GM18526 (cell line): Measurements from ENCODE around the gene TIGD7.

Experiments used
- POLR2A ChIP-seq: IDR thresholded peaks from 3 replicates; pipeline ENCODE4 v1.6.1; 2011; ENCODE audit not compliant: insufficient read length; ENCODE audit errors: extremely low read depth

TIGD7 gene, protein sequence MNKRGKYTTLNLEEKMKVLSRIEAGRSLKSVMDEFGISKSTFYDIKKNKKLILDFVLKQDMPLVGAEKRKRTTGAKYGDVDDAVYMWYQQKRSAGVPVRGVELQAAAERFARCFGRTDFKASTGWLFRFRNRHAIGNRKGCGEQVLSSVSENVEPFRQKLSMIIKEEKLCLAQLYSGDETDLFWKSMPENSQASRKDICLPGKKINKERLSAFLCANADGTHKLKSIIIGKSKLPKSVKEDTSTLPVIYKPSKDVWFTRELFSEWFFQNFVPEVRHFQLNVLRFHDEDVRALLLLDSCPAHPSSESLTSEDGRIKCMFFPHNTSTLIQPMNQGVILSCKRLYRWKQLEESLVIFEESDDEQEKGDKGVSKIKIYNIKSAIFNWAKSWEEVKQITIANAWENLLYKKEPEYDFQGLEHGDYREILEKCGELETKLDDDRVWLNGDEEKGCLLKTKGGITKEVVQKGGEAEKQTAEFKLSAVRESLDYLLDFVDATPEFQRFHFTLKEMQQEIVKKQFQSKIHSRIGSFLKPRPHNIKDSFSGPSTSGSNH

DNA sequence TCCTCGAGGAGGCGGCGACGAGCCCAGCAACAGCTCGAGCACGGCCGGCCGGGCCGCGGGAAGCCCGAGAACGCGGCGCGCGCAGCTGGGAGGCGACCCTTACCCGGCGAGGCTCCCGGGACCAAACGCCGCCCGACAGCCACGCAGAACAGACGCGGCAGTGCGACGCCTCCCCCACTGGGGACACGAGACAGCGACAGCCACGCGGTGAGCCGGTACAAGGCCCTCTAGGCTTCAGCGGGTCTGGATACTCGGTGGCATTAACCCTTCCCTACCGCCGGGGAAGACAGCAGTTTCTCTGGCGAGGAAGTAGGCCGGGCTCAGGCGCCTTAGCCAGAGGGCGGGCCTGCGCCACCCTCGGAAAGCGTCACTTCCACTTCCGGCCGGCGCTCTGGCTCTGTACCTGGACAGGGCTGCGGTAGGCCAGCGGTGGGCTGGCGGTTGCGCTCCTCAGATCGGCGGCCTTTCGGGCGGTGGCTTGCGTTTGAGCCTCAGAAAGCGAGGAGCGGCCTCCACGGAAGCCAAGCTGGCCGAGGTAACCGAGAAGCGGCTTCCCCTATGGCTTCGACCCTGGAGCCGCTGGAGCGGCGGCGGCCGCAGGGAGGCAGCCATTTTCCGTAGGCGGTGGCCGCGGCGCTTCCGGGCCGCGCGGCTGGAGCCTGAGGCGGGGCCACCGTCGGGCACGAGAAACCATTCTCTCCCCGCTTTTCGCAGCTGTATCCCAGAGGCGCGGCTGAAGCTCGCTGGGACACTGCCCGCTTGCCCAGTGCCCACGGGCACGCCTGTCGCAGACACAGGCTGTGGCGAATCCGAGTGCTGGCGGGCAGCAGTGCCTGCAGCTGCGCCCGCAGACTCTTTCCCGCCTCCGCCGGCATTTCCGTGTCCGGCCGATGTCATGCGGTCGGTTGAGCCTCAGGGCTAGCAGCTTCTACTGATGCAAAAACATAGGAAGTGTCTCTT is at the start of gene TIGD7, which contains the start of gene ZNF75A:
Gene TIGD7, minus strand, starts transcription at position 322 of the 960 bp plus-strand sequence. CDS start 4,816 bp downstream, outside the sequence.
Gene ZNF75A, plus strand, starts transcription at position 389 of the 960 bp plus-strand sequence. CDS start 2,932 bp downstream, outside the sequence.
- peak; percentile 93 for TF ChIP-seq POLR2A

DNA sequence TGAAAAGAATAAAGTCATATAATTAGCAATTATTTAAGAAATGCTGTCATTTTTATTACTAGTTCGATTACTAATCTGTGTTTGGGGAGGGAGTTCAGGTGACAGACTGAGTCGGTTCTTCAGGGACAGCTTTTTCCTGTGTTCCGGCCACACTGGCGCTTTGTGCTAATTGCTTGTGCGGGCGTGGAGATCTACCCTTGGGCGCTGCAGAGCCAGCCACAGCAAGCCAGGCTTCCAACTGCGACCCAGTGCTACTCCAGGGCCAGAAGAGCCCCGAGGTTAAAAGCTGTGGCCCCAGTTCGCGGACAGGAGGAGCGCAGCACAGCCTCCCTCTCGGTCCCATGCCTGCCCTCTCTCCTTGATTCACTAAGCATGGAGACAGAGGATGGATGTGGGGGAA is 43.9 kb upstream of the TIGD7 start:
- no peak for TF ChIP-seq POLR2A

DNA sequence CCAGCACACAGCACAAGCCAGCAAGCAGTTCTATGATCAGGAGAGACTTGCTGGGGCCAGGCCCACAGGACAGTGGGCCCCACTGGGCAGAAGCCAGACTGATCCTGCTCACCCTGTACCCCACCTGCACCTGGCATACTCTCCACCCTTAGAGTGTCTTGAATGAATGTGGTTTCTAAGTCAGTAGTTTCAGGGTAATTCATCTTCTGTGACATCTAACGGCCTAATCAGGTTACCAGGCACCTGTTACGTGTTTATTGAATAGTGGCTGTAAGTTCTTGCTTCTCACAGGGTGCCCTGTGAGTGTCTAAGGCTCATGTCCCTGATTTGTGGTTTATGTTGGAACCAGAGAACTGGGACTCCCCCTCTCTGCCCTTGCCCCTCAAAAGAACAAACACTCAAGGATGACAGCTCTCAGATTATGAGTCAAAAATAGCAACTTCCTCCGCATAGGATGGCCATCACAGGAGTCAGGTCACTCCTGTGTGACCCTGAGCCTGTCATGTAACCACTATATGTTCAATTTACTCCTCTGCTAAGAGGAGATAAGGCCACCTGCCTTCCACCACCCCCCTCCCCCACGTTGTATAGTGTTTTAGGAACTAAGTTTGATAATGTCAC is 43.4 kb upstream of the TIGD7 start:
- no peak for TF ChIP-seq POLR2A

DNA sequence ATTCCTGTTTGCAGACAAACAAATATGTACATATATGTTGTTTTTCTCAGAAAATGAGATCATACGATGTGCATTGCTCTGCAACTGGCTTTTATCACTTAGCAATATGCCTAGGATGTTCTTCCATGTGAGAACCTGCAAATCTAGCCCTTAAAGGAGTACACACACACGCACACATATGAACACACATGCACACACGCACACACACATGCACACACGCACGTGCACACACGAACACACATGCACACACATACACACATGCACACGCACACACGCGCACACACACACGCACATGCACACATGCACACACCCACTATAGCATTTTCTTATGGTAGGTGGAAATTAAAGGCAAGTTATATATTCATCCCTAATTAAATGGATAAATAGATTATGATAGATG is 42.4 kb upstream of the TIGD7 start:
- TF ChIP-seq POLR2A: no peak

DNA sequence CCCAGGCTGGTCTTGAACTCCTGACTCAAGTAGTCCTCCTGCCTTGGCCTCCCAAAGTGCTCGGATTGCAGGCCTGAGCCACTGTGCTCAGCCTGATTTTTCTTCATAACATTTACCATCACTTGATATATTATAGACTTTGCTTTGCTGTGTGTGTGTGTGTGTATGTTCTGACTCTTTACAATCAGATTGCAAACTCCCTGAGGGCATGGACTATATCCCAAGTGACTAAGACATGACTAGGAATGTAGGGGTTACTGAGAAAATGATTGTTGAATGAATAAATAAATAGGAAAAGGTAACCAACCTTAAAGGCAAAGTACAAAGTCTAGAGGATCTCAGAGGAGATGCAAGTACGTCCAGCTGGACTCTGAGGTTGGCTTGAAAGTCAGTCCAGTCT is 40.8 kb upstream of the TIGD7 start:
- no peak for TF ChIP-seq POLR2A

DNA sequence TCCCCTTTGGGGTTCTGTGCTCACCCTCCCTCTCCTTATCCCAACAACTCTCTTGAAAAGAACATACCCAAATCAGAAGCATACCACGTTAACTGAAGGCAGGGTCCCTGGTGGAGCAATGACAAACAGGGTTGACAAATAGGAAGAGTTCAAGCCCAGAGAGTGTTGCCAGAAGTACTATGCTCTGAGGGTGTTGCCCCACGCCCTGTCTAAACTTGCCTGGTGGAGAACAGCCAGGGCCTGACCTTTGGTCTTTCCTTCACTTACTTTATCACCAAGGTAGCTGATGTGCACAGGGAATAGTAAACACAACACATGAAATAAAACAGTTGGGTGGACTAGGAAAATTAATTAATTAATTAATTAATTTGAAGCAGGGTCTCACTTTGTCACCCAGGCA is 23.4 kb upstream of the TIGD7 start:
- TF ChIP-seq POLR2A: no peak

DNA sequence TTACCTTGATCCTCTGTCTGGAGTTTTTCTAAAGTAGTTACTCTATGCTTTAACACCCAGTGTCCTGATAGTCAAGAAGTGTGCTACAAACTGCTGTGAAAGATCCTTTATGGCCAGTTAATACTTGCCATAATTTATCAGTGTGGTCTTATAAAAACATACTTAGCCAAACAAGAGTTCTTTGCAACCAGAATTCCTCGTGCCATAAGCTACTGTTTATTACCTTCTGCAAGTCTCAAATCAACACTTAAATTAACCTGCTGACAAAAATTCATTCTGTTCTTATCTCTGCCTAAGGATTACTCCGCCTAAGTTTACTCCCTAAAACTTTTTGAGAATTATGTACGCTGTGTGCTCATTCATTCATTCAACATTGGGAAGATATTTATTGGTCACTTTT is 22.9 kb upstream of the TIGD7 start:
- no peak for TF ChIP-seq POLR2A

DNA sequence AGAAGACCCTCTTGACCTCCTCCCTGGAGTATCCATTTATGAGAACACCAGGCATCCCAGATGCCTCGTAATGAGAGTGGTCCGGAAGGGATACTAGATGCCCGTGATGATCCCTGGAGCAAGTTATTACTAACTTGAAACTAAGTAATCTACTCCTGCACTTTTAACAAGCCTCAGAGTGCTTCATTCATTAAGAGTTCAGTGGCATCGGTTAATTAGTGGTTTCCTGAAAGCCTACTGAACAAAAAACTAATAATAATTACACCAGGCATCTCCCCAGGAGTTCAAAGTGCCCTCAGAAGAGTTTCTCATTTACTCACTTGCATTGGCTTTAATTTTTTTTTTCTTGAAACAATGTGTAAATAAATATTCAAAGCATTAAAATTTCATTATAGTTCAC is 22.3 kb upstream of the TIGD7 start:
- TF ChIP-seq POLR2A: no peak

DNA sequence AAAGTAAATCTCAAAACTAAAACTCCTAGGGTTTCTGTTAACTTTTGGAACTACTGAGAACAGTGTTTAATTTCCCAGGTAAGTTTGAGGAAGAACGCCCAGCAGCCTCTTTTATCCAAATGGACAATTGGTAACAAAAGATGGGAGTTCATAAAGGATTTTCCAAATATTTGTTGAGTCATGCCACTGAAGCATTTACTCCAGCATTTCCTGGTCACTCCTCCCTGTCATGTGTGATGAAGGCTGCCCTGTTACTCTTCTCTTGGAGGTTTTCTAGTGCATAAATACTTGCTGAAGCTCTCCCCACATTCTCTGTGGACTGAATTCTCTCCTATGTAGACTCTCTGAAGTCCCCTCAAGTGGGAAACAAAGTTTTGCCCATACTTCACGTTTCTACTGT is 16.6 kb upstream of the TIGD7 start:
- no peak for TF ChIP-seq POLR2A

DNA sequence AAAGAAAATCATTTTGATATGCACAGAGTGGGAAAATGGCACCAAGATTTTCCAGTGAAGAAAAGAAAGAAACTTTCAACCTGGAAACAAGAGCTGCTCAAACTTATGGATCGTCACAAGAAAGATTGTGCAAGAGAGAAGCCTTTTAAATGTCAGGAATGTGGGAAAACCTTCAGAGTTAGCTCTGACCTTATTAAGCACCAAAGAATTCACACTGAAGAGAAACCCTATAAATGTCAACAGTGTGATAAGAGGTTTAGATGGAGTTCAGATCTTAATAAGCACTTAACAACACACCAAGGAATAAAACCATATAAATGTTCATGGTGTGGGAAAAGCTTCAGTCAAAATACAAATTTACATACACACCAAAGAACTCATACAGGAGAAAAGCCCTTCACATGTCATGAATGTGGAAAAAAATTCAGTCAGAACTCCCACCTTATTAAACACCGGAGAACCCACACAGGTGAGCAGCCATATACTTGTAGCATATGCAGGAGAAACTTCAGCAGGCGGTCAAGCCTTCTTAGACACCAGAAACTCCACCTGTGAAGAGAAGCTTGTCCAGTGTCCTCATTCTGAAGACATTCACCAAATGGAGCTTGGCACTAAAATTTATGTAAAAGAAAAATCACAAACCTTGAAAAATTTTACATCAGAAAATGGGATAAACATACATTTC is 12.2 kb upstream of the TIGD7 start:
- no peak for TF ChIP-seq POLR2A

DNA sequence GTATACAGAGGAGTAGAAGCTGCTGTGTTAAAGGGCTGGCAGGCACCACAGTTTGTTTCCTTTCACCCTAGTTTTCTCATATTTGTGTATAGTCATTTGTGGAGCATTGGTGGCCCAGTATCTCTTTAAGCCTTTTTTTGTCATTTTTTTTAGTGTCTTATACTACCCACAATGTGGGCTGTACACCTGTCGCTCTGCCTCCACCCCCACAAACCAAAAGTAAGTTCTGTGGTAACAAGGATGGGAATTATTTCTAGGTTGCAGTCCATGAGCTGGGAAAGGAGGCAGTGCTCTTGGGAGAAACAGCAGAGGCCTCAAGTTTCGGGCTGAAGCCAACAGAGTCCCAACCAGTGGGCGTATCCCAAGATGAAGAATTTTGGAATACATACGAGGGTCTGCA is 6.3 kb upstream of the TIGD7 start:
- no peak for TF ChIP-seq POLR2A

DNA sequence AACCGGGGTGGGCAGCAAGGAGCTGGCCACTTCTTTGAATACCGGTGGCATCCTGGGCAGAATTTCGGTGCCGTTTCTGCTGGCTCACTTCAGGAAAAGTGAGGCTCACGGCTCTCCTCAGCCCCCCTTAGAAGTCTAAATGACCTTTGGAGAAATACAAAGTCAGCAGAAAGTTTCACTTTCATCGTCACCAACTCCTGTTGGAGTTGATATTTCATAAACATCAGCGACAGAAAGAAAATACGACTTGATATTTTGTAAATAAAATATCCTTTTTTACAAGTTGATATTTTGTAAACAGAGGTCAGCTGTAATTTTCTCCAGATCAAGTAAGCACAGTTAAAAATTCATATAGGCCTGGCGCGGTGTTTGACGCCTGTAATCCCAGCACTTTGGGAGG is 848 bp upstream of the TIGD7 start:
- no peak for TF ChIP-seq POLR2A

DNA sequence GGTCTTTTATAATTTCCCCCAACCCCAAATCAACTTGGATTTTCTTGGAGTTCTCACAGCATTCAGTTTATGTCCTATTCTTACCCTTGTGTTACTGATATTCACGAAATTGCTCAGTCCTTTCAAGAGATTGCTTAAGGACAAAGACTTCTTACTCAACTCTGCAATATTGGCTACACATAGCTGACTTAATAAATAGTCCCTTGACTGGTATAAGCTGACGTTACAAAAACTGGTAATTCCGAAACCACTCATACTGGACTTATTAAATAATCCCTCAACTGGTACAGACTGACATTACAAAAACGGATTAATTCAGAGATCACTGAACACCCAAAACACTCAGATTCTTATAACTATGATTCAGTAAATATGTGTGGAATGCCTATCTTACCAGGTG is 860 bp downstream of the TIGD7 start:
- no peak for TF ChIP-seq POLR2A

DNA sequence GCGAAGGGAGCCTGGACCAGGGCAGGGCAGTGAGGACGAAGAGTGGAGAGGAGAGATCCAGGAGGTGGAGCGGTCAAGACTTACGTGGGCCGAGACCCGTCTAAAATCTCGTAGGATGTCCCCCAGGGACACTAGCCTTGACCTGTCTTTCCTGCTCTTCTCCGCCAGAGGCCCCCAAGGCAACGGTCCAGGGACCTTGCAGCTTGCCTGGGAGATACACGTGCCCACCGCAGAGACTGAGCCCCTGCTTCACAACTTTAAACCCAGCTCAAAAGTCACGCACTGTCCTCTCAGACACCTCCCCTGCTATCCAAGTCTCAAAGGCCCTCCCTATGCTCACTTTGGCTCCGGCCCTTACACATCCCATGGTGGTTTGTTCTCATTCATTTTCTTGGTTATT is 9.4 kb downstream of the TIGD7 start:
- no peak for TF ChIP-seq POLR2A

DNA sequence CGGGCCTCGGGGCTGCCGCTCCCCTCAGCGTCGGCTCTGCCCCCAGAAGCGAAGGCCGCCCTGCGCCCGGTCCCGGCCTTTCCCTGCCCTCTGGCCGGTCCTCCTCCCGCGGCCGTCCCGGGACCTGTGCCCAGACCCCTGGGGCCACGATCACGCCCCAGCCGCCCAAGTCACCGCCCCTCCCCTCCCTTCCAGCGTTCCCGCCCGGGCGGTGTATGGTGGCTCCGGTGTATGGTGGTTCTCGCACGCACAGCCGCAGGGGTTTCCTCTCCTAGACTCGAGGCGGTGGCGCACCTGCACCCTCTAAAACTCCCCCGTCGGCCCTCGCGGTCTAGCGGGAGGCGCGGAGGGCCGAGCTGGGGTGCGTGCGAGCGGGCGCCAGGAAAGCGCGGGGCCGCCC is 10.0 kb downstream of the TIGD7 start:
- no peak for TF ChIP-seq POLR2A
